ENCODE measurements around the gene PLS3.
"Not testable (repeated sequence)": the region's sequence is repeated elsewhere in the genome, so short reads cannot be mapped to it uniquely, and the experiment has no call there.

PLS3 gene

DNA sequence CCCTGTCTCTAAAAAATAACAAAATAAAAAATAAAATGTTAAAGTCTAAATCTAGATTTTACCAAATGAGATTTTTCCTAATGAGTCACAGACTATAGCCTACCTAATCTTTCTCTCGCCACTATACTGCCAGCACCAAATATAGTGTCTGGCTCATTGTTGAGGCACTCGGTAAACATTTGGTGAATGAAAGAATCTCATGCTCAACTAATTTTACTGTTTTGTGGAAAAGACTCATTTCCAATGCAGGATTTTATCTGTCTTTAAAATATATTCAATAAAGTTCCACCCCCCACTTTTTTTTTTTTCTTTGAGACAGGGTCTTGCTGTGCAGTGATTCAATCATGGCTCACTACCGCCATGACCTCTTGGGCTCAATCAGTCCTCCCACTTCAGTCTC lies 71.5 kb downstream of the PLS3 start:
- Histone ChIP-seq H3K4me3 (ENCODE audit: low read length) (no peak overlapping the region), H3K36me3 (ENCODE audit: control insufficient read depth, insufficient read depth, low read length) (no peaks in the 10 kb centered on the region), H3K9ac (ENCODE audit: low read length) (no peak overlapping the region), H3K4me1 (ENCODE audit: control insufficient read depth, insufficient read depth, low read length) (no peaks in the 10 kb centered on the region), H3K27me3 (ENCODE audit: control insufficient read depth, insufficient read depth, low read length) (peaks cover 2% of the 10 kb centered on the region), H3K27ac (ENCODE audit: low read depth, low read length) (no peak overlapping the region)

- H3K9ac ChIP-seq (ENCODE audit: low read length); H3K27ac ChIP-seq (ENCODE audit: low read depth, low read length); H3K4me1 ChIP-seq (ENCODE audit: control insufficient read depth, insufficient read depth, low read length); H3K36me3 ChIP-seq (ENCODE audit: control insufficient read depth, insufficient read depth, low read length); H3K27me3 ChIP-seq (ENCODE audit: control insufficient read depth, insufficient read depth, low read length); H3K4me3 ChIP-seq (ENCODE audit: low read length): not testable (repeated sequence)
Measured at GRCh38 chrX:115633397-115633796, 72.4 kb downstream of the PLS3 start.

DNA sequence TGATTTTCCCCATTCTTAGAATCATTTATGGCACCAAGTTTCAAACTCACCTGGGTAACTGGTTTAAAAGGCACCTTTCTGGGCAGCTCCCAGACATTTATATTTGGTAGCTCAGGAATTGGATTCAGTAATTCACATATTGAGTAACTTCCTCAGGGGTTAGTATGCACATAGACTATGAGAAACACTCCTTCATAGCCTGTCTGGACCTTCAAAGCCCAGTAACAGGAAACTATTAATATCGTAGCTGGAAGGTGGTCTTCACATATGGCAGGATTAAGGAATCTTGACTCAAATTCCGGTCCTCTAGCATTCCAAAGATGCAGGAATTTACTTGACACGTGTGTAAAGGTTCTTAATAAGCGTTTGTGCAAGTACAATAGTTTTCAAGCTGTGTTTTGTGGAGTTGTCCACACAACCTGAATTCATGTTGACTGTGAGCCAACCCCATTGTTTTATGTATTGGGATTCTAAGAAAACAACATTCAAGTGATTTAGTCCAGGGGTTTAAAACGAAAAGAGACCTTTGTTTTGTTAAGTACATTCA lies 78.4 kb downstream of the PLS3 start:
- H3K27me3 ChIP-seq (ENCODE audit: control insufficient read depth, insufficient read depth, low read length) = peaks cover 2% of the 10 kb centered on the region
- no peak overlapping the region for H3K4me3 ChIP-seq (ENCODE audit: low read length)
- no peak overlapping the region for H3K9ac ChIP-seq (ENCODE audit: low read length)
- no peaks in the 10 kb centered on the region for H3K36me3 ChIP-seq (ENCODE audit: control insufficient read depth, insufficient read depth, low read length)
- H3K27ac ChIP-seq (ENCODE audit: low read depth, low read length) = no peak overlapping the region
- H3K4me1 ChIP-seq (ENCODE audit: control insufficient read depth, insufficient read depth, low read length) = peaks cover 3% of the 10 kb centered on the region

- H3K9ac ChIP-seq (ENCODE audit: low read length) = no peak overlapping the region
- peaks cover 3% of the 10 kb centered on the region for H3K4me1 ChIP-seq (ENCODE audit: control insufficient read depth, insufficient read depth, low read length)
- H3K27me3 ChIP-seq (ENCODE audit: control insufficient read depth, insufficient read depth, low read length) = no peaks in the 10 kb centered on the region
- H3K4me3 ChIP-seq (ENCODE audit: low read length) = no peak overlapping the region
- peak overlapping the region; percentile 40 for H3K27ac ChIP-seq (ENCODE audit: low read depth, low read length)
- no peaks in the 10 kb centered on the region for H3K36me3 ChIP-seq (ENCODE audit: control insufficient read depth, insufficient read depth, low read length)
Measured at GRCh38 chrX:115642311-115642710, 81.3 kb downstream of the PLS3 start.

DNA sequence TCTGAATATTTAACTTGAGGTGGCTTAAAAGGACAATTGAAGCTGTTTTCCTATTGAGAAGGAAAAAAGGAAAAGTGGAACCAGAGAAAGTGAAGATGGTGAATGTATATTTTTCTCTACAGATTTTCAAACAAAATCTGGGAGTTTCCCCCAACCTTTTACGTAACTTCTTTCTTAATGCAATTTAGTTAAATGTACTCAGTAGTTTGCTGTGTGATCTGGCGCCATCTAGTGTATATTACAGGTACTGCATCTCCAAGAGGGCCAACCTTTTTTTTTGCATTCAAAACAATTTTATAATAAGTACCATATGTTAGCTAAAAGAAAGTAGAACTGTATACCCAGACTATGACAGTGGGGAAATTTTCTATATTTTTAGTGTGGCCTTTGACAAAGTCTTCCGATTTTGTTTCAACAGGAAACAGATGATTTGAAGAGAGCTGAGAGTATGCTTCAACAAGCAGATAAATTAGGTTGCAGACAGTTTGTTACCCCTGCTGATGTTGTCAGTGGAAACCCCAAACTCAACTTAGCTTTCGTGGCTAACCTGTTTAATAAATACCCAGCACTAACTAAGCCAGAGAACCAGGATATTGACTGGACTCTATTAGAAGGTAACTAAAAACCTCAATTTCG lies 82.0 kb downstream of the PLS3 start:
- no peaks in the 10 kb centered on the region for H3K27me3 ChIP-seq (ENCODE audit: control insufficient read depth, insufficient read depth, low read length)
- H3K4me3 ChIP-seq (ENCODE audit: low read length) = no peak overlapping the region
- H3K4me1 ChIP-seq (ENCODE audit: control insufficient read depth, insufficient read depth, low read length) = peaks cover 3% of the 10 kb centered on the region
- H3K9ac ChIP-seq (ENCODE audit: low read length) = no peak overlapping the region
- H3K36me3 ChIP-seq (ENCODE audit: control insufficient read depth, insufficient read depth, low read length) = no peaks in the 10 kb centered on the region
- no peak overlapping the region for H3K27ac ChIP-seq (ENCODE audit: low read depth, low read length)

DNA sequence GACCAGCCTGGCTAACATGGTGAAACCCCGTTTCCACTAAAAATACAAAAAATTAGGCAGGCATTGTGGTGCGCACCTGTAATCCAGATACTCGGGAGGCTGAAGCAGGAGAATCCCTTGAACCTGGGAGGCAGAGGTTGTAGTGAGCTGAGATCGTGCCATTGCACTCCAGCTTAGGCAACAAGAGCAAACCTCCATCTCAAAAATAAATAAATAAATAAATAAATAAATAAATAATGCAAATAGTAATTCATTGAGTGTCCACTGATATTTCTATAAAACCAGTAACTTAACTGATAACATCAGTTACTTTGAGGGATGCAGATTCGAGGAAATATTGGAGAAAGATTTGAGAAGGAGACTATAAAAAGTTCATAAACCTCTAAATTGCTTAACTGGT lies 83.4 kb downstream of the PLS3 start:
- H3K4me1 ChIP-seq (ENCODE audit: control insufficient read depth, insufficient read depth, low read length); H3K9ac ChIP-seq (ENCODE audit: low read length); H3K36me3 ChIP-seq (ENCODE audit: control insufficient read depth, insufficient read depth, low read length); H3K4me3 ChIP-seq (ENCODE audit: low read length); H3K27ac ChIP-seq (ENCODE audit: low read depth, low read length); H3K27me3 ChIP-seq (ENCODE audit: control insufficient read depth, insufficient read depth, low read length): not testable (repeated sequence)

- Histone ChIP-seq H3K27me3 (ENCODE audit: control insufficient read depth, insufficient read depth, low read length) (no peaks in the 10 kb centered on the region), H3K27ac (ENCODE audit: low read depth, low read length) (no peak overlapping the region)
Measured at GRCh38 chrX:115649461-115650063, 88.6 kb downstream of the PLS3 start.

GRCh38 chrX:115650449-115650848 lies 89.5 kb downstream of the PLS3 start:
- Histone ChIP-seq H3K27me3 (ENCODE audit: control insufficient read depth, insufficient read depth, low read length) (no peaks in the 10 kb centered on the region), H3K4me1 (ENCODE audit: control insufficient read depth, insufficient read depth, low read length) (no peaks in the 10 kb centered on the region), H3K36me3 (ENCODE audit: control insufficient read depth, insufficient read depth, low read length) (no peaks in the 10 kb centered on the region), H3K27ac (ENCODE audit: low read depth, low read length) (no peak overlapping the region), H3K9ac (ENCODE audit: low read length) (no peak overlapping the region), H3K4me3 (ENCODE audit: low read length) (no peak overlapping the region)

More at GRCh38 chrX:115649461-115650063, 88.6 kb downstream of the PLS3 start:
- Histone ChIP-seq H3K4me1 (ENCODE audit: control insufficient read depth, insufficient read depth, low read length) (no peaks in the 10 kb centered on the region), H3K4me3 (ENCODE audit: low read length) (no peak overlapping the region), H3K9ac (ENCODE audit: low read length) (no peak overlapping the region), H3K36me3 (ENCODE audit: control insufficient read depth, insufficient read depth, low read length) (no peaks in the 10 kb centered on the region)

DNA sequence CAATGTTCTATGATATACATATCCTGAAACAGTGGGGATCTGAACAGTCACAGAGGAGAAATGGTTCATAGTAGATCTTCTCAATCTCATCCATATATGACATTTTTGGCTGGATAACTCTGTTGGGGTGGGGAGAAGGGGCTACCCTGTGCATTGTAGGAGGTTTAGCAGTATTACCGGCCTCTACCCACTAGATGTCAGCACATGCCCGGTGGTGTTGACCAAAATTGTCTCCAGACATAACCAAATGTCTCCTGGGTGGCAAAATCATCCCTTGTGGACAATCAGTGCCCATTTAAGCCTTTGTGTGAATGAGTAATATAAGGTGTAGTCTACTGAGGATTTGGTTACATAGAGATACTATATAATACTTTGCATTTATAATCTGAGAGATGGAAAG lies 89.9 kb downstream of the PLS3 start:
- Histone ChIP-seq H3K9ac (ENCODE audit: low read length) (no peak overlapping the region), H3K36me3 (ENCODE audit: control insufficient read depth, insufficient read depth, low read length) (no peaks in the 10 kb centered on the region), H3K4me3 (ENCODE audit: low read length) (no peak overlapping the region), H3K27ac (ENCODE audit: low read depth, low read length) (no peak overlapping the region), H3K4me1 (ENCODE audit: control insufficient read depth, insufficient read depth, low read length) (no peaks in the 10 kb centered on the region), H3K27me3 (ENCODE audit: control insufficient read depth, insufficient read depth, low read length) (no peaks in the 10 kb centered on the region)

GRCh38 chrX:115652221-115652620 lies 91.2 kb downstream of the PLS3 start:
- Histone ChIP-seq H3K4me1 (ENCODE audit: control insufficient read depth, insufficient read depth, low read length) (no peaks in the 10 kb centered on the region), H3K27ac (ENCODE audit: low read depth, low read length) (no peak overlapping the region), H3K36me3 (ENCODE audit: control insufficient read depth, insufficient read depth, low read length) (no peaks in the 10 kb centered on the region), H3K4me3 (ENCODE audit: low read length) (no peak overlapping the region), H3K9ac (ENCODE audit: low read length) (no peak overlapping the region), H3K27me3 (ENCODE audit: control insufficient read depth, insufficient read depth, low read length) (no peaks in the 10 kb centered on the region)

GRCh38 chrX:115665122-115665521 lies 104.1 kb downstream of the PLS3 start:
- no peaks in the 10 kb centered on the region for H3K36me3 ChIP-seq (ENCODE audit: control insufficient read depth, insufficient read depth, low read length)
- H3K4me1 ChIP-seq (ENCODE audit: control insufficient read depth, insufficient read depth, low read length) = no peaks in the 10 kb centered on the region
- H3K27me3 ChIP-seq (ENCODE audit: control insufficient read depth, insufficient read depth, low read length) = no peaks in the 10 kb centered on the region
- H3K4me3 ChIP-seq (ENCODE audit: low read length) = no peak overlapping the region
- H3K9ac ChIP-seq (ENCODE audit: low read length) = no peak overlapping the region
- no peak overlapping the region for H3K27ac ChIP-seq (ENCODE audit: low read depth, low read length)

- no peak overlapping the region for H3K4me3 ChIP-seq (ENCODE audit: low read length)
- H3K36me3 ChIP-seq (ENCODE audit: control insufficient read depth, insufficient read depth, low read length) = no peaks in the 10 kb centered on the region
- H3K27ac ChIP-seq (ENCODE audit: low read depth, low read length) = no peak overlapping the region
- H3K9ac ChIP-seq (ENCODE audit: low read length) = no peak overlapping the region
- H3K4me1 ChIP-seq (ENCODE audit: control insufficient read depth, insufficient read depth, low read length) = no peaks in the 10 kb centered on the region
- no peaks in the 10 kb centered on the region for H3K27me3 ChIP-seq (ENCODE audit: control insufficient read depth, insufficient read depth, low read length)
Measured at GRCh38 chrX:115679460-115679859, 118.5 kb downstream of the PLS3 start.

DNA sequence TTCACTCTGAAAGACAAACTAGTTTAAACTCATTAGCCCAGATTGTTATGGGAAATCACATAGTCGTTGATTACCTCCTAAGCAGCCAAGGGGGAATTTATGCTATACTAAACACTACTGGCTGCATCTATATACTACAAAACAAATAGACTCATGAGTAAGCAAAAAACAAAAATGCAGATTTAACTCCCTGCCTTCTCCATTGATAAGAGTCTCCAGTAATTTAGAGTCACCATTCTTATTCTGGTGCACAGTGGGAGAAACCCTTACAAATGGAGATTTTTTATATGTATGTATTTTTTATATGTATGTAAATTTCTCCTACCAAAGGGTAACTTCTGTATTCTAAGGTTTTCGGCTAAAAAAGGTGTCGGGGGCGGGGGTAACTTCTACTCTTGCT lies 126.6 kb downstream of the PLS3 start:
- Histone ChIP-seq H3K36me3 (ENCODE audit: control insufficient read depth, insufficient read depth, low read length) (no peaks in the 10 kb centered on the region), H3K9ac (ENCODE audit: low read length) (no peak overlapping the region), H3K27me3 (ENCODE audit: control insufficient read depth, insufficient read depth, low read length) (peaks cover 3% of the 10 kb centered on the region), H3K4me1 (ENCODE audit: control insufficient read depth, insufficient read depth, low read length) (no peaks in the 10 kb centered on the region), H3K4me3 (ENCODE audit: low read length) (no peak overlapping the region), H3K27ac (ENCODE audit: low read depth, low read length) (no peak overlapping the region)

Data from rectal smooth muscle tissue (tissue), 1 donor.